GM18858 (cell line): ENCODE measurements around the gene PAXX.
"Not testable (repeated sequence)": the region's sequence is repeated elsewhere in the genome, so short reads cannot be mapped to it uniquely, and the experiment has no call there.

Source experiments
- ATAC-seq: cut with Tn5 transposase; IDR thresholded peaks from one replicate; pipeline ENCODE4 v1.9.1; 2021; ENCODE audit not compliant: unreplicated experiment

Gene PAXX

GRCh38 chr9:137029058-137029936 is 37.1 kb downstream of the PAXX start:
- ATAC-seq: no peak

GRCh38 chr9:137030006-137030405 is 37.8 kb downstream of the PAXX start:
- no peak for ATAC-seq

- no peak for ATAC-seq
Observed at GRCh38 chr9:137030538-137031527, 38.6 kb downstream of the PAXX start.

GRCh38 chr9:137031904-137032640 is 39.9 kb downstream of the PAXX start, which contains the start of gene FUT7:
TSS of gene FUT7 (minus strand) at chr9:137032088. CDS start at chr9:137031991, 97 bp downstream.
- no peak for ATAC-seq

DNA sequence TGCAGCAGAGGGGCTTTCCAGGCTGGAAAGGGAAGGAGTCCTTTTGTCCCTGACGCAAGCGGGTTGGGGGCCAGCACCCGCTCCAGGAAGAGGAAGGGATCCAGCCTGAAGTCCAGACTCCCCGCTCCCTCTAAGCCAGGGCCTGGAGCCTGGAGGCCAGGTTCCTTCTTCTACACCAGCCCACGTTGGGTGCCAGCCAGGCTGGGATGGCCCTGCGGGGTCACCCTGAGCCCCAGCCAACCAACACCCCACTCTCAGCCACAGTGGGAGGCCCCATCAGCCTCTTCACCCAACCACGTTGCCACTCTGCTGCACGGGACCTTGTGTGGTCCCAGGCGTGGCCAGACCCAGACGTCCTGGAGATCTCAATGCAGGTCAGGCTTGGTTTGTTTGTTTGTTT is 40.6 kb downstream of the PAXX start:
- ATAC-seq: no peak

DNA sequence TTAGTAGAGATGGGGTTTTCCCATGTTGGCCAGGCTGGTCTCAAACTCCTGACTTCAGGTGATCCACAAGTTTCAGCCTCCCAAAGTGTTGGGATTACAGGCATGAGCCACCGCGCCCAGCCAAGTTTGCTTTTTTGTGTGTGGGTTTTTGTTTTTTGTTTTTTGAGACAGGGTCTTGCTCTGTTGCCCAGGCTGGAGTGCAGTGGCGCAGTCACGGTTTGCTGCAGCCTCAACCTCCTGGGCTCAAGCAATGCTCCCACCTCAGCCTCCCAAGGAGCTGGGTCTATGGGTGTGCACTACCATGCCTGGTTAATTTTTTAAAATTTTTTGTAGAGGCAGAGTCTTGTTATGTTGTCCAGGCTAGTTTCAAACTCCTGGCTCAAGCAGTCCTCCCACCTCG is 41.3 kb downstream of the PAXX start:
- not testable (repeated sequence) for ATAC-seq

- ATAC-seq: no peak
Observed at GRCh38 chr9:137034039-137034708, 42.0 kb downstream of the PAXX start.

GRCh38 chr9:137034709-137035506 is 42.7 kb downstream of the PAXX start:
- no peak for ATAC-seq

DNA sequence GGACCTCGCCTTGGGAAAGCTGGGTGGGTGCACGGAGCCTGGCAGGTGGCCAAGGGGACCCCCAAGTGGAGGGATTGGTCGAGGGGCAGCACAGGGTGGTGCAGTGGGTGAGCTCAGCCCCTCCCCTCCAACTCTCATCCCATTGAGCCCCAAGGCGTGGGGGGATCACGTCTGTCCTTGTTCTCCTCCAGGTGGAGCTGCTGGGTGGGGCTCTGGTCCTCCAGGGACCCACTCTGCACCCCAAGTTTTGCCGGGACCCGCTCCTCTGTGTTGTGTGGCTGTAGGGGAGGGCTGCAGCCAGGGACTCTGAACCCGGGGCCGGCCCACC is 43.2 kb downstream of the PAXX start:
- no peak for ATAC-seq

DNA sequence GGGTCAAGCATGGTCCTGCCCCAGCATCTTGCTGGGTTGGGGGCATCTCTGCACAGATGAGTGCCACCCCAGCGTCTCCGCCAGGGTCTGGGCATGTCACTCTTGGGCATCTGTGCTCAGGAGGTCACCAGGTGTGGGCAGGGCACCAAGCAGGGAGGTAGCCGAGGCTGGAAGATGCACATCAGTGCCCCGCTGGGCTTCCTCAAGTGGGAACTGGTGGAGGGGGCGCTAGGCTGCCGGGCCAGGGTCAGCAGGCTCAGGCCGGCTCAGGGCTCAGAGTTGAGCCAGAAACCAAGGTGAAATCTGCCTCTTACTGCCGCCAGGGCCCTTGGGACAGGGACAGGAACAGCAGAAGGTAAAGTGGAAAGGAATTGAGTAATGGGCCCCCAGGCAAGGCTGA is 43.7 kb downstream of the PAXX start:
- ATAC-seq: no peak

GRCh38 chr9:137037035-137037434 is 44.8 kb downstream of the PAXX start:
- no peak for ATAC-seq

DNA sequence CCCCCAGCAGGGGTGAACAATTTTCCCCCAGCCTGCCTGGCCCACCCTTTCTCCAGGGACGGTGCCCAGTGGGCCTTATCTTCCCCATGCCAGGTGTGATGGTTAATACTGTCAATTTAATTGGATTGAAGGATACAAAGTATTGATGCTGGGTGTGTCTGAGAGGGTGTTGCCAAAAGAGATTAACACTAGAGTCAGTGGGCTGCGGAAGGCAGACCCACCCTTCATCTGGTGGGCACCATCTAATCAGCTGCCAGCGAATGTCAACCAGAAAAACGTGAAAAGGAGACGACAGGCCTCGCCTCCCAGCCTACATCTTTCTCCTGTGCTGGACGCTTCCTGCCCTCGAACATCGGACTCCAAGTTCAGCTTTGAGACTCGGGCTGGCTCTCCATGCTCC is 45.3 kb downstream of the PAXX start:
- ATAC-seq: no peak

DNA sequence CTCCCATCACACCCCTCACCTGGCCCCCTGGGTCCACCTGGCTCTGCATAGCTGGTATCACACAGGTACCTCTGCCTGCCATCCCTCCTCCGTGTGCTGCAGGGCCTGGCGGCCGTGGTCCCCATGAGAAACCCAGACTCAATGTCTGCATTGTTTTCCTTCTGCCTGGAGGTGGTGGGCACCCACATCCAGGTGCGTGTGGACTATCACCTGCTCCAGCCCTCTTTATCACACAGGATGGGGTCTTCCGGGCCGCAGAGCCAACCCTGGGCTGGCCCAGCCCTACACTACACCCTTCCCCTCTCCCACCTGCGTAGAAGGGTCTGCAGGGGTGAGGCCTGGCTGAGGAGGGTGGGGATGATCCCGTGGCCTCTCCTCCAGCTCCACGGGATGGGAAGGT is 46.7 kb downstream of the PAXX start:
- no peak for ATAC-seq

DNA sequence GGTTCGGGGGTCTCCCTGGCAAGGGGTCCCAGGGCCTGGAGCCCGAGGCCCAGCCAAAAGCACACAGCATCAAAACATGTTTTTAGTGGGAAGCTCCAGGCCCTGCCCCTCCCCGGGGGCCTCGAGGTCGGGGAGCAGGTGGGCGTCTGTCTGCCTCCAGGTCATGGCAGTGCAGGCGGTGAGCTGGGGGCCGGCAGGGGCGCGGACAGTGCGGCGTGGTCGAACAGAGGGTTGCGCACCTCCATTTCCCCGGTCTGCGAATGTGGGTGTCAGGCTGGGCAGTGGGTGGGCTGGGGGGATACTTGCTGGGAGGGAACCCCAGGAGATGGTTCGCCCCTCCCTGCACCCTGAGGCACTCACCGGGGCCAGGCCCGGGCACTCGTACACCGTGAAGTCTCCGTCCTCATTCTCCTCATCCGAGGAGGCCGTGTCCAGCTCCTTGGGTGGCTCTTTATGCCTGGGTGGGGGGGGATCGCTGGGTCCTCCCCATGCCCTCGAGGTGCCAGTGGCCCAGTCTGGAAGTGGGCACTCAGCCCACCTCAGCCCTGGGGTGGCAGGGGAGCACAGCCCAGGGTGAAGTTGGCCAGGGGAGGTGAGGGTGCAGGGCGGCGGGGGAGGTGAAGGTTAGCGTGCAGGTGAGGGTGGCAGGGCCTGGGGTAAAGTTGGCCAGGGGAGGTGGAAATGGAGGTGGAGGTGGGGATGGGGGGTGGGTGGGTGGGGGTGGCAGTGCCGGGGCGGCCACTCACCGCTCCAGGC is 47.6 kb downstream of the PAXX start:
- ATAC-seq: no peak

DNA sequence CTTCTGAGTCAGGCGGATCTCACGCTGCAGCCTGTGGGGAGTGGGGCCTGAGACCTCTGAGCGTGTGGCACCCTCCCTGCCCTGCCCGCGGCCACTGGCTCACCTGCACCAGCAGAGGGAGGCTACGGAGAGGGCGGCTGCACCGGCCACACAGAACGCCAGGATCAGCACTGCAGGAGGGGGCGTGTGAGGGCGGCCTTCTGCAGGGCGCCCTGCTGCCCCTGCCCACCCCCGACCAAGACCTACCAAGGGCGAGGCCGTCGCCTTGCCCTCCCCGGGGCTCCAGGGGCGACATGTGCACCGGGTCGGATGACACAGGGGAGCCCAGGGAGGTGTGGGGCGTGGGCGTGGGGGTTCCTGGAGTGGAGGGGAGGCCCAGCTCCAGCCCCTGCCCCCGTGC is 48.3 kb downstream of the PAXX start:
- no peak for ATAC-seq

GRCh38 chr9:137041124-137041523 is 48.9 kb downstream of the PAXX start:
- ATAC-seq: no peak

GRCh38 chr9:137042751-137043727 is 50.8 kb downstream of the PAXX start:
- no peak for ATAC-seq
